Fibroblast of skin of left quadriceps (primary cell): ENCODE data around the gene DHRS2.
"Not testable (repeated sequence)": the region's sequence is repeated elsewhere in the genome, so short reads cannot be mapped to it uniquely, and the experiment has no call there.

Source experiments
- DNase-seq, 2 experiments: peaks; one replicate each; pipeline ENCODE4 v3.0.0-alpha.2; 2013; ENCODE audit warnings: low read depth in 2 of 2

Gene DHRS2

DNA sequence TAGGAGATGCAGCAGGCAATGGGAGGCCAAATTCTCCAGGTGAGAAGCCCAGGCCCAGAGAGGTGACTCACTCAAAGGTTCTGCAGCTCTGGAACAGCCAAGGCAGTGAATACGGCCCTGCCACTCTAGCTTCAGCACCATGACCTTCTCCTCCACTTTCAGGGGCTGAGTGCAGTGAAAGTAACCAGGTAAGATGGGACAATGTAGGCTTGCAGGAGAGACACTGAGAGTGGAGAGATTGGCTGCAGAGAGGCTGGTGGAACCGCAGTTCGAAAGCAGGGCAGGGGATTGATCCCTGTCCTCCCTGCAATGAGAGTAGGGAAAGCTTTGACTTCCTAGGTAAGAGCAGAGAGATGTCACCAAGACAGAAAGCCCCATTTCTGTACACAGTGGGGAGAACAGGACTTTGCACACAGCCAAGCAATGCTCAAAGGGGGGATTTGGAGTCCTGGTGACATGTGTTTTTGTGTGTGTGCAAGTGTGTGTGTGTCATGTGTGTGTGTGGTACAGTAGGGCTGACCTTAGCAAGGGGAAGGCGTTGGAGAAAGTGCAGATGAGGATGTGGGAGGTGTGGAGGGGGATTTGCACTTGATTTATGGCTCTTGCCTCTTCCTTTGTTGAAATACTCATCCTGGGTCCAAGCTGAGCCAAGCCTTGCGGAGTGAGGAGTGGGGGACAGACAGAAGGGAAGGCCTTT is 12.7 kb downstream of the DHRS2 start:
- DNase-seq = no peak

DNA sequence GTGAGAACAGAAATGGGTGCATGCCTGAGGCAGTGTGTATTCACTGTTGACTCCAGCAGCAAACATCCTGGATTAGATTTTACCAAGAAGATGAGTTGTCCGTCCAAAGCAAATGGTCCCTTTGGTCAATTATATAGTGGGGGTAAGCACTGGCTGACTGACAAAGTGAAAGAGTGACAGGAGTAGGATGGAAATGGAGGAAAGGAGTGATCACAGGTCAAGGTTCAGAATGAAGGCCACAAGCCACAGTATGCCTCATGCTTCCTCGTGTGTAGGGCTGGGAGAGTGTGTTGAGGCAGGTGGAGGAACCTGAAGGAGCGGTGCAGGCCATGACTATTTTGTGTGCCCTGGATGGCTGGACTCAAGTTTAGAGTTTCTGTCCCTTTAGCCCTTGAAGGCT is 14.3 kb downstream of the DHRS2 start:
- no peak for DNase-seq

DNA sequence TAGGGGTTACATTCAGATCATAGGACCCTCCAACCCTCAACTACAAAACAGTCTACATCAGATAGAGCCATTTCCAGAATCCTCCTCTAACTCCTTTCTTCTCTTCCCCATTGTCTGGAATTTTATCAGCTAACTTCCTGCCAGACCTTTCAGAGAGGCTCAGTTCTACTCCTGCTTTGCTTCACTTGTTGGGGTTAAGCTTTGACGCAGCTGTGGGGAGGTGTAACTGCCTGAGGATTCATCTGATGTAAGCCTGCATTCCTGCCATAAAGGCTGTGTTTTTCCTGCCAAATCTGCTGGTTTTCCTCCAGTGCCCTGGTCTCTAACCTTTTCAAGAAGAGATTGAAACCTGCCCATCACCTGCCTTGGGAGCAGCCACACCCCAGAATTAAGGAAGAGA is 16.9 kb downstream of the DHRS2 start:
- DNase-seq = no peak

DNA sequence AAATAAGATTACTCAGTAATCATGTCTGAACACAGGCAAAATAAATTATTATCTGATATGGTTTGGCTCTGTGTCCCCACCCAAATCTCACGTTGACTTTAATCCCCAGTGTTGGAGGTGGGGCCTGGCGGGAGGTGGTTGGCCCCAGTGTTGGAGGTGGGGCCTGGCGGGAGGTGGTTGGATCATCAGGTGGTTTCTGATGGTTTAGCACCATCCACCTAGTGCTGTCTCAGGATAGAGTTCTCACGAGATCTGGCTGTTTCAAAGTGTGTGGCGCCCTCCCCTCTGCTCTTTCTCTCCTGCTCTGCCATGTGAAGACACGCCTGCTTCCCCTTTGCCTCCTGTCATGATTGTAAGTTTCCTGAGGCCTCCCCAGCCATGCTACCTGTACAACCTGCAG is 18.1 kb downstream of the DHRS2 start:
- no peak for DNase-seq

DNA sequence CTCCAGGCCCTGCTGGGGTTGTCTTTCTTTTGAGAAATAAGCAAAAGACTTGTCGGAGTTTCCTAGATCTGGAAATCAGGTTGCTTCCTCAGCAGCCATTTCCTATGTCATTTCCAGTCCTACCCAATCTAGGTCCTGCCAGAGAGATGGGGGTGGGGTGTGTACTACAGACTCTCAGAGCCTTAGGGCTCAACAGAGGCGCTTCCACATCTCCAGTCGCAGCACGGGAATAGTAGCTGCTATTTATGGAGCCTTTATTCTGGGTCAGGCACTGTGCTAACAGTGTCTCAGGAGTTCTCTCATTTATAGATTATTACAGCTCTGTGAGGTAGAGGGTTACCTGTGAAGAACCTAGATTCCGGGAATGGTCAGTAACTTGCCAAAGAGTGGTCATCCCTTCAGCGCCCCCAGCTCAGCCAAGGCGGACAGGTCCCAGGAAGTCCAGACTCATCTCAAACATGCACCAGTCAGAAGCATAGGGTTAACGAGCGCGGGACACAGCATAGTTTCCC is 21.9 kb downstream of the DHRS2 start:
- DNase-seq = no peak

DNA sequence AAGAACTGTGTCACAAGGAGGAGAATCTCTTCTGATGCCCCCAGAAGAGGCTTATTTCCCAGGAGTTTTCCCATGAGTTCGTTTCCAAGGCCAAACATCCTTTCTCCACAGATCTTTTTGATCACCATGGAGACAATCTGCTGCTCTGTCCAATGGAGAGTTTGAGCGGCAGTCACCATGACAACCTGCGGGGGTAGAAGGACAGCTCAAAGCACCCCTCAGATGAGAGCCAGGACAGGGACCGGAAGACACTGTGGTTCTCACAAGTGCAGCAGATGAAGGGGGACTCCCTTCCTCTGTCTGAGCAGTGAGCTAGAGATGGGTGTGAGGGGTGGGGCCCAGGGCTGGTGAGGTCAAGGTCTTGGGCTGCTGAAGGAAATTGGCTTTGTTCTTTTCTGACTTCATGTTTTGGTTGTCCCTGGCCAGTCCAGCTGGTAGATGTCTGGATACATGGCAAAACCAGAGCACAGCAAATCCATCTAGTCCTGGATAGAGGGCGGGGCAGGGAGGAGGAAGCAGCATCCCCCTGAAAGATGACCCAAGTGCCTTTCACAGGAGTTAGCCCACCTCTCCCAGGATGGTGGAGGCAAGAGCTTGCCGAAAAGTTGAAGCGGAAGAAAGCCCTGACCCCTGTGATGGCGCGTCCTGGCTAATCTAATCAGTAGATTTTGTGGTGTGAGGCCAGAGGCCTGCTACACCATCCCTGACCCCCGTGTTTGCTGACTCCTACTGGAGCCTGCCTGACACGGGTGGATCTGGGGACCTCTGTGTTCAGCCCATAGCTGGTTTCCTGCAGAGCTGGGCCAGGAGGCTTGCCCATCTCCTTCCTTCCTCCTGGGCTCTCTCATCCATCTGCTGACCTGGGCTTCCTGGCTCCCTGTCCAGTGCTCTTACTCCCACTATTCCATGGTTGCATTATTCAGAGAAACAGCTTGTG is 24.4 kb downstream of the DHRS2 start:
- no peak for DNase-seq

DNA sequence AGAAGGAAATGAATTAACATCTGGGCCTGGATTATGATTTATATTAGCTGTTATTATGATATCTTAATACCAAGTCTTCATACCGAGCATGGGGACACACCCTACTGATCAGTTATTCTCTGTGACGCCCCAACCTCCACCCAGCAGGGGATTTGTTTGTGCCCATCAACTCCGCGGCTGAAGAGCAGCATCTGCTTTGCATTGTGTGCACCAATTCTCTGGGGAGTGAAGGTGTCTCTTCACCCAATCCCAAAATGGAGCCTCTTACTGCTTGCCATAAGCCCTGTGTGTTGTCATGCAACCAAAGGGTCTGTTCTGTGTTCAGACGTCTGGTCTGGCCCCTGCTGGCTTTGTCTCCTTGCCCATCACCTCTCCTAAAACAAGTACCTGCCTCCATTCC is 25.4 kb downstream of the DHRS2 start:
- no peak for DNase-seq

DNA sequence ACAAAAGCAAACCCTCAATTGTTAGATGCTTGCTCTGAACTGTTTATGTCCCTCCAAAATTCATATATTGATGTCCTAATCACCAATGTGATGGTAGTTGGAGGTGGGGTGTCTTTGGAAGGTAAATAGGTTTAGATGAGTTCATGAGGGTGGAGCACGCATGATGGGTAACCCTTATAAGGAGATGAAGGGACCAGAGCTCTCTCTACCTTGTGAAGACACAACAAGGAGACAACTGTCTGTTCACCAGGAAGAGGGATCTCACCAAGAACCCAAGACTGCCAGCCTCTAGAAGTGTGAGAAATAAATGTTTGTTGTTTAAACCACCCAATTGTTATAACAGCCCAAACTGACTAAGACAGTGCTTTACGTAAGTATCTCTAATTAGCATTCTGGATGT is 27.0 kb downstream of the DHRS2 start:
- no peak for DNase-seq

DNA sequence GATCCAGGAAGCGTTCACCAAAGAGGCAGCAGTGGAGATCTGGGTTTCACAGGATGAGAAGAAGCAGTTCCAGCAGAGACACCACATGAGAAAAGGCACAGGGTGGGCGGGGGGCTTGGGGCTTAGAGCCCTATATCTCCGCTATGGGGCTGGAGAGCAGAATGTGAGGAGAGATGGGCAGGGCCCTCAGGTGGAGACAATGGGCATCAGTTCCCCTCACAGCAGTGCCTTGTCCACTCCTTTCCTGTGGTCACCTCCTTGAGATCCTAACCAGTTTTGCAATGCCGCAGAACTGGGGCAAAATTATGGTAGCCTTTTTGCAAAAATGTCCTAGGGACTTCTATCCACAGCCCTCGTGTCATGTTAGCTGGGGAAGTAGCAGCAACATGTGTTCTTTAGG is 27.5 kb downstream of the DHRS2 start:
- no peak for DNase-seq

DNA sequence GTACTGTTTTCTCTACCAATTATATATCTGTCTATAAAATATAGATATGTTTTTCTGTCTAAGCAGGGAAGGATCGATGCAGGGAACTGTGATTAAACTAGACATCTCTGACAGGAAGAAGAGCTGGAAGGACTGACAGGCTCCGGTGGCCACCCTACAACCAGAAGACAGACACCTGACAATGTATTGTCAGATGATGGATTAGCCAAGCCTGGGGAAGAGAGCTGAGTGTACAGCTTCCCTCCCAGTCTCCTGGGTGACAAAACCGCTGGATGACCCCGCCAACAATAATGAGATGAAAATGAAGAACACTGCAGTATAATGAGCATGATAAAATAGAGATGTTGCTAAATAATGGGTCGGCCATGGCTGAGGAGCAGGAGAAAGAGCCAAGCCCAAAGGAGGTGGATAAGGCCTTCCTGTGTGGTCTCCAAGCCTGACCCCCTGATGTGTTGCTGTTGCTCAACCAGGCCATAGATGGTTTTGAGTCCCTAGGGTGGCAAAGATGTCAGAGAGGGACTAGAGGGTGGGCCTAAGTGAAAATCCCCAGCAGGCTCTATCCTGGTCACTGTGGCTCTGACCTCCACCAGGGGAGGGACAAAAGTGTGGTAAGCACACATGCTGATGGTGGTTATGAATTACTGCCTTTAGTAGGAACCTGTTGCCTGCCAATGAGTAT is 28.2 kb downstream of the DHRS2 start:
- DNase-seq = no peak

DNA sequence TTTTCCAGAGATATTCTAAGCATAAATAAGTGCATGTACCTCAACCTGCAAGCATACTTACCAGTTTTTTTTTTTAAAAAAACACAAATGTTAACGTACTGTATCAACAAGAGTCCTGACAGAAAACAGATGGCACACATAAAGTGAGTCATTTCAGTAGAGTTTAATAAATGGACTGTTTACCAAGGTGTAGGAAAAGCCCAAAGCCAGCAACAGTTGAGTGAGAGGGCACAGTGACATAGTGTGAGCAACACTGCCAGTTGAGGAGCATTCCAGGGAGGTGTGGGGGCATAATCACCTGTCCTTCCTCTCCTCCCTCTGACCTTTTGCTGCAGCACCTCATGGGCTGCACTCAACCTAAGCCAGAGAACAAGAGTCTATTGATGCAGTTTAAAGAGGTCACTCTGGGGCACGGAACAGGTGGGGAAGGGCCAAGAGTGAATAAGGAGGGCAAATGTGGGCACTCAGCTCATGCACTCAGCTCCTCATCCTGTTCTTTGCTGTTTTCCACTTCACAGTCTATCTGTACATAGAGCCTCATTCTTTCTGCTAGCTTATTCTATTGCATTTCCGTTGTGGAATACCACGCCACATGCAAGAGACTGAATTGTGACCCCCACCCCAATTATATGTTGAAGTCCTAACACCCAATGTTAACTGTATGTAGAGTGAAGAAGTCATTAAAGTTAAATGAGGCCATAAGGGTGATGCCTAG is 29.3 kb downstream of the DHRS2 start:
- DNase-seq = no peak

DNA sequence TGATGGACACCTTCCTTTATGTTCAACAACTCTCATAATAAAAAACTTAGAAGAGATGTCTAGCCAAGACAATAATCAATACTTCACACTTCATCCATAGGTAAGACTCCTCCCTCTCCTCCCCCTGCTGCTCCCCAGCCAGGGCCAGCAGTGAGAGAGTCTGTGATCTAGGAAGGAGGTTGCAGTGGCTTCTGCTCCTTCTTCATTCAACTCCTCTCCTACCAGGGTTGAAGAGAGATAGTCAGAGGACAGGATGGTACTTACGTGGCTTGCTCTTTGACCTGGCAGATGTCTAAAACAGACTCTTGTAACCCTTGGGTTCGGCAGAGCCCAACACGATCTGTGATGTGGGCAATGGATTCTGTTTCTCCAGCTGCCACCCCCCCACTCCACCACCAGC is 31.0 kb downstream of the DHRS2 start:
- no peak for DNase-seq

DNA sequence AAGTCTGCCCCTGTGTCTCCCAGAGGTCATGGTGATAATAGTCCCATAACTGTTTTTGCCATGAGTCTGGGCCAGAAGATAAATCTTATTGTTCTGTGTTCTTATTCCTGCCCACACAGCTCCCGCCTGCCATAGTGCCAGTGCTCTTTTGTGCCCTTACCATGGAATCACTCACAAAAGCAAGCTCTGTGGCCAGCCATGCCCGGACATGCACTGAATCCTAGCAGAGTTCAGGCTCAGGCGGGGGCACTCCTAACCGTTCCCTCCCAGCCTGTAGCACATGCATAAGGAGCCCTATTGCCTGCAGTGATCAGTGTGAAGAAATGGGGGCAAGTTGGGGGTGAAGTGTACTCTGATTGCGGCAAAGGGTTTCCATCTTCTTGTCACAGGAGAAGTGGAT is 33.3 kb downstream of the DHRS2 start:
- no peak for DNase-seq

DNA sequence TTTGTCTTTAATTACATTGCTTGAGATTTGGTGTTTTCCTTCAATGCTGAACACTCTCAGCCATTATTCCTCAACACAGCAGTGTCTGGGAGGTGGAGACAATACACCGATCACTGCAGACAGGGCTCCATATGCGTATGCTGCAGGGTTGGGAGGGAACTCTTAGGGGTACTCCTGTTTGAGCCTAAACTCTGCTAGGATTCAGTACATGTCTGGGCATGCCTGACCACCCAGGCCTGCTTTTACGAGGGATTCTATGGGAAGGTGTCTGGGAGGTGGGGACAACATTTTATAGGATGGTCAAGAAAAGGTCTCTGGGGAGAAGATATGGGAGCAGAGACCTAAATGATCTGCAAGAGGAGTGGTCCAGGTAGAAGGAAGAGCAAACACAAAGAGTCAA is 34.3 kb downstream of the DHRS2 start:
- DNase-seq = no peak

DNA sequence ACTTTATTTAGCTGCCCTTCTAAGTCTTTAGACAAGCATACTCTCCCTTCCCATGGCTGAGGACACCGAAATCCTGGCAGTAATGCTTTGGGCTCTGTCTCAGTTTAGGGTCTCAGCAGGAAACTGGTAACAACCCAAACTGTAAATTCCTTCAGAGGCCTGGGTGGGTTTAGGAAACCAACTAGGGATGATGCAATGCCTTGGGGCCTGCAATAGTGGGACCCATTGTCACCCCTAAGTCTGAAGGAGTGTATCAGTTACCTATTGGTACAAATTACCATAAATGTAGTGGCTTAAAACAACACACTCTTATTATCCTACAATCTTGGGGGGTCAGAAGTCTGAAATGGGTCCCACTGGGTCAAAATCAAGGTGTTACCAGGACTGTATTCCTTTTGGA is 36.0 kb downstream of the DHRS2 start:
- no peak for DNase-seq

DNA sequence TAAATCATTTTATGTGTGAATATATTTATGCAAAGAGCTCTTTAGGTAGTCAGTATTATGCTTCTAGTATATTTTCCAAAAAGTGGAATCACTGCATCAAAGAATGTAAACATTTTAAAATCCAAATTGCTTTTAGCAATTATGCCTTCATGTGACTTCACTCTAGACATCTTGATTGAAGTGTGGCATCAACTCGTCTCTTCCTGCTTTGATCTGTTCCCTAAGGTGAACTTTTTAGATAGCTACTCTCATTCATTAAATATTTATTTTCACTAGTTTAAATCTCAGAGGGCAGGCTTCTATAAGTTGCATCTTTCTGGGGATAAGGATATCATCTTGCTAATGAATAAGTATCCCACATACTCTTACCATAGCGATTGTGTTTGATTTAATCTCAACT is 39.2 kb downstream of the DHRS2 start:
- DNase-seq = no peak

DNA sequence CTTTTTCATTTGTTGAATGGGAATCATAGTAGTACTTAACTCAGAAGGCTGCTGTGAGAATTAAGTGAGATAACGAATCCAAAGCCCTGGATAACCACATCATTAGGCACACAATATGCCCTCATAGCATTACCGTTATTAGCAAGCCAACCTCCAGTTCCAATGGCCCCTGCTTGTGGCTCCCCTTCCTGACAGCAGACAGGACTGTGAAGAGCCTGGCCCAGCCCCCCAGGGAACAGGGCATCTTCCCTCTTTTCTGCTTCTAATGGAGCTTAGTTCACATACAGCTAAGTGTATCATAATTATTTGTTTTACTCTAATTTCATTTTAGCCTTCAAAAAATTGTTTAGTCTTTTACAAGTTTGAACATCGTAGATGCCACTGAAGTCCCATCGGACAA is 39.7 kb downstream of the DHRS2 start:
- DNase-seq = no peak

DNA sequence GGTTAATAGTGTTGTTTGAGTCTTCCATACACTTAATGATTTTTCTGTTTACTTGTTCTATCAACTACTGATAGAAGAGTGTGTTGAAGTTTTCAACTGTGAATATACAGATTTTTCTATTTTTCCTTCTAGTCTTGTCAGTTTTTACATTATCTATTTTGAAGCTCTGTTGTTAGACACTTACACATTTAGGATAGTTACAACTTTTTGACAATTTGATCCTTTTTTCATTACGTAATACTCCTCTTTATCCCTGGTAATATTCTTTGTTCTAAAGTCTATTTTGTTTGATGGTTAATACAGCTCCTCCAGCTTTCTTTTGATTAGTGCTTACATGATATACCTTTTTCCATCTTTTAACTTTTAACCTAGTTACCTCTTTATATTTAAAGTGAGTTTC is 45.2 kb downstream of the DHRS2 start:
- DNase-seq = no peak

DNA sequence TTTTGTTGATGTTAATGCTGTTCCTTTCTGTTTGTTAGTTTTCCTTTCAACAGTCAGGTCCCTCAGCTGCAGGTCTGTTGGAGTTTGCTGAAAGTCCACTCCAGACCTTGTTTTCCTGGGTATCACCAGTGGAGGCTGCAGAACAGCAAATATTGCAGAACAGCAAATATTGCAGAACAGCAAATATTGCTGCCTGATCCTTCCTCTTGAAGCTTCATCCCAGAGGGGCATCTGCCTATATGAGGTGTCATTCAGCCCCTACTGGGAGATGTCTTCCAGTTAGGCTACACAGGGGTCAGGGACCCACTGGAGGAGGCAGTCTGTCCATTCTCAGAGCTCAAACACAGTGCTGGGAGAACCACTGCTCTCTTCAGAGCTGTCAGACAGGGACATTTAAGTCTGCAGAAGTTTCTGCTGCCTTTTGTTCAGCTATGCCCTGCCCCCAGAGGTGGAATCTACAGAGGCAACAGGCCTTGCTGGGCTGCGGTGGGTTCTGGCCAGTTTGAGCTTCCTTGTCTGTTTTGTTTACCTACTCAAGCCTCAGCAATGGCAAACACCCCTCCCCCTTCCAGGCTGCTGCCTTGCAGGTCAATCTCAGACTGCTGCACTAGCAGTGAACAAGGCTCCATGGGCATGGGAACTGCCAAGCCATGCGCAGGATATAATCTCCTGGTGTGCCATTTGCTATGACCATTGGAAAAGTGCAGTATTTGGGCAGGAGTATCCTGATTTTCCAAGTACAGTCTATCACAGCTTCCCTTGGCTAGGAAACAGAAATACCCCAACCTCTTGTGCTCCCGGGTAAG is 53.7 kb downstream of the DHRS2 start:
- not testable (repeated sequence) for DNase-seq

DNA sequence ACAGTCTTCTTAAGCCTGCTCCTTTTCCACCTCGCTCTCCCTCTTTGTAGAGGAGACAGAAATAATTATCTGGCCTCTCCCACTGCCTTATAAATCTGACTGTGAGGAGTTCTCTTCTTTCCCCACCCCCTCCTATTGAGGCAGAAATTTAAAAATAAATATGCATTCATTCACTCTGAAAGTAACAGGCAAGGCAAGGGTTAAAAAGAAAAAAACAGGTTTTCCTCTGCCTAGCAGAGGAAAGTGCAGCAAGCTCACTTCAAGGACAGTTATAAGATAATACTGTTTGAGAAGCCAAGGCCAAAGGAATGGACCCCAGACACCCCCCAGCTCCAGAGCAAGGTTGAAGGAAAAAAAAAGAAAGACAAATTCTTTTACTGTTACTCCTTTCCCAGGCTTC is 56.3 kb downstream of the DHRS2 start:
- no peak for DNase-seq

DNA sequence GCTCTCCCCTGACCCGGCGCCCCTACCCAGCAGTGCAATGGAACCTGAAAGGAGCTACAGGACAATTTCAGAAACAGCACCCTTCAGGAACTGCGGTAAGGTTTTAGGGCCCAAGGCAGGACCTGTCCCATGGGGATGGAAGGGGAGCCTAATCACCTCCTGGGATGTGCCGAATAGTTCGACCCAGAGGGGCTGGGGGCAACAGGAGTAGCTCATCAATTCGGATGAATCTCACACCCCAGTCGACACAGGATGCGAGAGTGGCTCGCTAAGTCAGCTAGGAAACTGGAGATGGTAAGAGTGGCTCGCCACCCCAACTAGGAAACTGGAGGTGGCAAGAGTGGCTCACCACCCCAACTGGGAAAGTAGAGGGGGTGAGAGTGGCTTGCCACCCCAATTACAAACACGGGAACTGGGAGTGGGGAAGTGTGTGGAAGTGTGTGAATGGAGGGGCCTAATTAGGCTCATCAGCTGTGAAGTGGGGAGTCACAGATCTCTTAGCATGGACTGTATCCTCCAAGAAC is 57.1 kb downstream of the DHRS2 start:
- no peak for DNase-seq
